A549 (cell line): Measurements from ENCODE around the gene LST1.

Source experiments
- CBX8 ChIP-seq: fragments of 200-600 bp; sonication (generic); IDR thresholded peaks from 2 replicates; pipeline ENCODE4 v1.6.1; 2016
- CTCF ChIP-seq: fragments of >200 bp; sonication (Bioruptor Twin); formaldehyde crosslinking; IDR thresholded peaks from 3 replicates; pipeline ENCODE4 v1.5.1; 2016
- E2F6 ChIP-seq: IDR thresholded peaks from 2 replicates; pipeline ENCODE4 v1.6.1; 2012; ENCODE audit warnings: low read depth, borderline replicate concordance
- HEYL ChIP-seq: fragments of 250-450 bp; sonication (Bioruptor Pico); IDR thresholded peaks from 2 replicates; pipeline ENCODE4 v1.8.0; 2021; ENCODE audit warnings: mild to moderate bottlenecking, moderate library complexity
- POLR2A ChIP-seq: IDR thresholded peaks from 2 replicates; pipeline ENCODE4 v1.6.1; 2012; ENCODE audit warnings: mild to moderate bottlenecking, low read length
- REST ChIP-seq: fragments of 200-600 bp; sonication (generic); IDR thresholded peaks from 2 replicates; pipeline ENCODE4 v1.6.1; 2016; ENCODE audit warnings: antibody characterized with exemption, mild to moderate bottlenecking, moderate library complexity
- SREBF2 ChIP-seq: fragments of 450-650 bp; IDR thresholded peaks from 2 replicates; pipeline ENCODE4 v1.6.1; 2014; ENCODE audit warnings: mild to moderate bottlenecking, moderate library complexity

- no peak for TF ChIP-seq CTCF
- no peak for TF ChIP-seq SREBF2
- no peak for TF ChIP-seq CBX8
- no peak for TF ChIP-seq E2F6
- no peak for TF ChIP-seq POLR2A
- TF ChIP-seq HEYL: no peak
- no peak for TF ChIP-seq REST
These were observed 38.0 kb downstream of the LST1 start for GRCh38 chr6:31624070-31624469.
